ENCODE data around the gene CAPS2.
A peak's percentile ranks its signal among the peaks of the same experiment; 100 is the strongest.
"Not testable (repeated sequence)": the region's sequence is repeated elsewhere in the genome, so short reads cannot be mapped to it uniquely, and the experiment has no call there.

The CAPS2 gene

GRCh38 chr12:75329918-75330826, at the start of gene CAPS2:
Gene CAPS2, minus strand, starts transcription at chr12:75330324. Its CDS starts 3,826 bp downstream, at chr12:75326498.
- peak; percentile 94 for DNase-seq

DNA sequence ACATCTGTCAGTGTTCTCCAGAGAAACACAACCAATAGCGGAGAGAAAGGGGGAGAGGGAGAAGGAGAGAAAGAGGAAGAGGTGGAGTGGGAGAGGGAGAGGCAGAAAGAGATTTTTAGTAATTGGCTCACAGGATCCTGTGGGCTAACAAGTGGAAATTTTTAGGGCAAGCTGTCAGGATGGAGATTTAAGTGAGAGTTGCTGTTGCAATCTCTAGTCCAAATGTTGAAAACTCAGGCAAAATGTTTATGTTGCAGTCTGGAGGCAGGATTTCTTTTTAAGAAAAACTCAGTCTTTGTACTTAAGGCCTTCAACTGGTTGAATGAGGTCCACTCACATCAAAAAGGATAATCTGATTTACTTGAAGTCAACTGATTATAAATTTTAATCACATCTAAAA, 48.2 kb upstream of the CAPS2 start:
- no peak for DNase-seq

DNA sequence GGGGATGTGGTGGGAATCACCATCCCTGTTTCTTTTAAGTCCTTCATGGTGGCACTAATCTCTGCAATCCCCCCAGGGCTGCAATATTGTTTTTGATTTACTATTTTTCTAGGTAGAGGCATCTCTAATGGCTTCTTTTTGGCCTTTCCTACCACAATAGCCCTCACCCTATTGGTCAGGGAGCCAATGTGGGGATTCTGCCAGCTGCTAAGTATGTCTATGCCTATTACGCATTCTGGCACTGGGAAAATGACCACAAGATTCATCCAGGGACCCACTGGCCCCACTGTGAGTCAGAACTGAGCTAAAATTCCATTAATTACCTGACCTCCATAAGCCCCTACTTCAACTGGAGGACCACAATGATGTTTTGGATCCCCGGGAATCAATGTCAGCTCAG, 44.8 kb upstream of the CAPS2 start:
- DNase-seq = no peak

DNA sequence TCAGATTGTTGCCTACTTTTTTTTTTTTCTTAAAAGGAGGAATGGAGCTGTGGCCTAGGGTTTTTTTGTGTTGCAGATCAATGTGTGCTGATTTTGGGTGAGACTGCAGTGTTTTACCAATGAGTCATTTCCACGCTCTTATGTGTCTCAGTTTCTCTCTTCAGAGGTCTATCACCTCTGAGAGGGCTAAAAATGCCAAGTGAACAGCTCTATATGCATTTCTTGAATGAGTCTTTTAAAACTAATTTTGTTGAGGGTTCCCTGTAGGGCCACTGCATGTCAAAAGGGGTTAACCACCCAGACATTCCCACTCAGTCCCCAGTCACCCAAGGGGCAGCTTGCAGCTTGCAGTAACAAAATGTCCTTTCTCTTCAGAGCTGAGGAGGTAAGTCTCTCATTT, 36.5 kb upstream of the CAPS2 start:
- no peak for DNase-seq

- no peak for DNase-seq
Measured at GRCh38 chr12:75364919-75365318, 34.8 kb upstream of the CAPS2 start.

DNA sequence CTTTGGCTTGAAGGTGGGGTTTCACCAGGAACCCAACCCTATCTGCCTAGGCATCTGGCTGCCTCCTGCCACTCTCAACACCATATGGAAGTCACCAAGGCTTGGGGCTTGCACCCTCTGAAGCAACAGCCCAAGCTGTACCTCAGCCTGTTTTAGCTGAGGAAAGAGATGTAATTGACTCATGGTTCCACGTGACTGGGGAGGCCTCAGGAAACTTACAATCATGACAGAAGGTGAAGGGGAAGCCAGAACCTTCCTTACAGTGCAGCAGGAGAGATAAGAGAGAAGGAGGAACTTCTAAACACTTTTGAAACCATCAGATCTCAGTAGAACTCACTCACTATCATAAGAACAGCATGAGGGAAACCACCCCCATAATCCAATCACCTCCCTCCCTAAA, 31.3 kb upstream of the CAPS2 start:
- DNase-seq = no peak

DNA sequence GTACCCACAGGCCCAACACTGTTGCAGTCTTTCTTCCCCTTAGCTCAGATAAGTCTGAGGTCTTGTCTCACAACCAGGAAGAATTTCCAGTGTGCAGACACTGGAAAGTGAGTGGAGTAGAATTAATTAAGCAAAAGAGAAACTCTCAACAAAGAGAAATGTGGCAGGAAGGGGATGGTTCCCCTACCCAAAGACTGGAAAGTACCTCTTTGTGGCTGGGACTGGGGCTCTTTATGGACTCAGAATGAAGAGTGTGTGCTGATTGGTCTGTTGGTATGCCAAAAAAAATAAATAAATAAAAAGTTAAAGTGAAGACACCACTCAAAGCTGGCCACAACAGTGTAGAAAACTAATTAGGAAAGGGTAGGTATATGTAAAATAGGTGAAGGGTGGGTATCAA, 30.8 kb upstream of the CAPS2 start:
- DNase-seq = no peak

DNA sequence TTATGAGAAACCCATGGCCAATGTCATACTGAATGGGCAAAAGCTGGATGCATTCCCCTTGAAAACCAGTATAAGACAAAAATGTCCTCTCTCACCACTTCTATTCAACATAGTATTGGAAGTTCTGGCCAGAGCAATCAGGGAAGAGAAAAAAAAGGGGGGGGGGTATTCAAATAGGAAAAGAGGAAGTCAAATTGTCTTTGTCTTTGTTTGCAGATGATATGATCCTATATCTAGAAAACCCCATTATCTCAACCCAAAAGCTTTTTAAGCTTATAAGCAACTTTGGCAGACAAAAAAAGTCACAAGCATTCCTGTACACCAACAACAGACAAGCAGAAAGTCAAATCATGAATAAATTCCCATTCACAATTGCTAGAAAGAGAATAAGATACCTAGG, 23.9 kb upstream of the CAPS2 start:
- no peak for DNase-seq

- no peak for DNase-seq
Measured at GRCh38 chr12:75350413-75350812, 20.3 kb upstream of the CAPS2 start.

DNA sequence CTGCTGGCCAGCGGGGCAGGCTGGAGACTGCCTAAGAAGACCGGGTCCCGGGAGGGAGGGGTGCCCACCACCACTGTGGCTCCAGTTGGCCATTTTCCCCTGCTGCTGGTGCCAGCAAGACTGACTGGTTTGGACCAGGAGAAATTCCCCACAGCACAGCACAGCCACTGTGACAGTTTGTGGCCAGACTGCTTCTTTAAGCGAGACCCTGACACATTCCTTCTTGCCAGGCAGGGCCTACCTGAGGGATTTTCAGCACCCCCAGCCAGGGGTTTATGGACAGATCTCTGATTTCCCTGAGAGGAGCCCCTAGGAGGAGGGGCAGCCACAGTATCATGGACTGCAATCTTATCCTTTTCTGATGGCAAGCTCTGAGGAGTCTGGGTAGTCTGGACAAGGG, 19.8 kb upstream of the CAPS2 start:
- no peak for DNase-seq

GRCh38 chr12:75346215-75346614, 16.1 kb upstream of the CAPS2 start:
- DNase-seq = not testable (repeated sequence)

- no peak for DNase-seq
Measured at GRCh38 chr12:75345531-75345930, 15.4 kb upstream of the CAPS2 start.

GRCh38 chr12:75341873-75342272, 11.7 kb upstream of the CAPS2 start:
- no peak for DNase-seq

- DNase-seq = no peak
Measured at GRCh38 chr12:75337905-75338304, 7.8 kb upstream of the CAPS2 start.

DNA sequence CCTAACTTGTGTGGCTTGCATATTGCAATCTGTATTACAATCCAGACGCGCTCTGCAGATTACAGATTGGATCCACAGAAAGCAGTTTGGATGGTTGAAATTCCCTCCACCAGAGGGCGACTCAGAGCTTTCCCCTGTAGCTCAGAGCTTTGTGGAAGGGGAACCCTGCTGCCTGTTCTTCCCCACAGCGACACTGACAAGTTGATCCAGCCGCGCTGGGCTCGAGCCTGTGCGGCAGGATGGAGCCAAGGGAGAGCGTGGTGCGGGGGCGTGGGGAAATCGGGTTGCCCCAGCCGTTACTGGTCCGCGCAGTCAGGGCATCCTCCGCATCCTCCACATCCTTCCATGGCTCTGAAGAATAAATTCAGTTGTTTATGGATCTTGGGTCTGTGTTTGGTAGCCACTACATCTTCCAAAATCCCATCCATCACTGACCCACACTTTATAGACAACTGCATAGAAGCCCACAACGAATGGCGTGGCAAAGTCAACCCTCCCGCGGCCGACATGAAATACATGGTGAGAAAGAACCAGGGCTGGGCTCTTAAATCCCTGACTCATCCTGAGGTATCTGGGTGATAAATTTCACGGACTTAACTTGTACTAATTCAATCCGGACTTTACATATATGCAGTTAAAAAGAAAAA, 4.4 kb upstream of the CAPS2 start, which contains the start of gene GLIPR1L1:
TSS of gene GLIPR1L1 (plus strand) at position 287 of the 647 bp plus-strand sequence. CDS start at position 346, 59 bp downstream.
- peak; percentile 98 for DNase-seq

DNA sequence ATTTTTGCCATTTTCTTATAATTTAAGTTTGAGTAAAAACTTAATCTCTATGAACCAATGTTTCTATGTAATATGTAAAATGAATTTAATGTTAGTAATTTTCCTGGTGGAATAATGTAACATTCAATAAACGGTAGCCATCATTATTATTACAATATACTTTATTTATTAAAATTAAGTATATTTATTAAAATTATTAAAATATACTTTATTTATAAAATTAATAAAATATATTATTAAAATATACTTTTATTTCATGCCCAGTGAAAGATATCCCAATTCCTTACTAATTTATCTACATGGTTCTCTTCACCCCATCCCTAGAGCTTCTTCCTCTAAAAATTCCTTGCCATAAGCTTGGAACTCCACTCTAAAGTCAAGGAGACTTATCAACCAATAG, 2.5 kb downstream of the CAPS2 start:
- no peak for DNase-seq

DNA sequence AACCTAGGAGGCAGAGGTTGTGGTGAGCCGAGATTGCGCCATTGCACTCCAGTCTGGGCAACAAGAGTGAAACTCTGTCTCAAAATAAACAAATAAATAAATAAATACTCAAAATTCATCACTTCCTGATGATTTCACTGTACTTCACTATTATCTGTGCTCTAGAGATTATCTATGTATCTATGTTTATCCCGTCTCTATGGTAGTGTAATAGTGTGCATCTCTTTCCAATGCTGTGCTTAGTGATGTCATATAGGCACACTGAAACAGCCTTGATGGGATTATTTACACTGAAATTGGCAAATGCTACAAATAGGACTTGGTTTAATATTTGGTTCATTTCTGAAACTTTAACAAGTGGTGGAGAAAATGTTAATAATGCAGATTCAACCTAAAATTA, 6.5 kb downstream of the CAPS2 start:
- DNase-seq = no peak

- no peak for DNase-seq
Measured at GRCh38 chr12:75322464-75322863, 7.7 kb downstream of the CAPS2 start.

- no peak for DNase-seq
Measured at GRCh38 chr12:75317784-75318183, 12.3 kb downstream of the CAPS2 start.

- DNase-seq = no peak
Measured at GRCh38 chr12:75315518-75315917, 14.6 kb downstream of the CAPS2 start.

- DNase-seq = no peak
Measured at GRCh38 chr12:75311369-75311768, 18.8 kb downstream of the CAPS2 start.

- DNase-seq = no peak
Measured at GRCh38 chr12:75308279-75308678, 21.8 kb downstream of the CAPS2 start.

DNA sequence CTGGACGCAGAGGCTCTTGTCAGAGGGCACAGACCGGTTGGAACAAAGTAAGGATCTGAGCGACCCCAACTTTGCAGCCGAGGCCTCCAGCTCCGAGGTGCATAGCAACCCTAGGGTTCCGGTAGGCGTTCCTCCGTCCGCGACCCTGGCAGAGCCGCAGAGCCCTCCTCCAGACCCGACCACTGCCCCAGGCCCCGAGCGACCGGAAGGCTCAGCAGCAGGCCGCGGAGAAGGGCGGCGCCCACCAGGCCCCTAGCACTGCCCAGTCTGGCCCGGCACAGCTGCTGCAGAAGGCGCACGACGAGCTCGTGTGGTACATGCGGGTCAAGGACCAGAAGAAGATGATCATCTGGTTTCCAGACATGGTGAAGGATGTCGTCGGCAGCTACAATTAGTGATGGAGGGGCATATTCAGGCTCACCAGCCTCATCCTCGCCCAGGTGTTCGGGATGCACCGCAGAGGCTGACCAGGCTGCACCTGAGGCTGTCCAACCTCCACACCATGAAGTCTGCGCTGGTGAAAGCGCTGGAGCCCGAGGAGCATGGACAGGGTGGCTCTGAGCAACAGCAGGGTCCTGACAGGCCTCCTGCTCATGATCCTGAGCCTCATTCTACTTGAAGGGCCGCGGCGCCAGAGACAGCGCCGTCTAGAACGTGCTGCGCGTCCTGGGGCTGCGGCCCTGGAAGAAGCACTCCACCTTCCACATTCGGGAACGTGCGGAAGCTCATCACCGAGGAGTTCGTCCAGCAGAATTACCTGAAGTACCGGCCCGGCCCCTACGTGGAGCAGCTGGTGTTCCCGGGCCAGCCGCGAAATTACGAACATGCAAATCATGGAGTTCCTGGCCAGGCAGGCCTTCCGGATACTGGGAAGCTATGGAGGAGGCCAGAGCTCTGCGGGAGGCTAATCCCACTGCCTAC, 24.5 kb downstream of the CAPS2 start:
- DNase-seq = no peak

All from eye (tissue), 1 donor.